PC-9 (cell line): ENCODE results near the gene HMBS. TPM values are rescaled to one million over a fixed set of nuclear protein-coding genes. Genes with fewer than 3 reads are reported as not detected.

Source experiments
- BruUV-seq: library from RNA; stranded (reverse); fragments of 400-500 nt; replicated peaks from 2 replicates; lab custom pipeline; 2021; lab: Mats Ljungman, UMichigan
- CTCF ChIA-PET: fragments of 300-600 bp; sonication (Branson Sonifier 250); formaldehyde crosslinking; loops from one replicate; lab custom pipeline; 2022; ENCODE audit warnings: antibody characterized with exemption; lab: Charles Lee
- POLR2A ChIA-PET: fragments of 300-600 bp; sonication (Branson Sonifier 250); formaldehyde crosslinking; loops from one replicate; lab custom pipeline; 2022; ENCODE audit warnings: antibody characterized with exemption; ENCODE audit not compliant: unreplicated experiment; lab: Charles Lee
- DNase-seq, 2 experiments: peaks; one replicate each; pipeline versions ENCODE4 v3.0.0 to v3.0.0-alpha.2; 2015 to 2022; ENCODE audit warnings: mixed read lengths in 1 of 2
- H2AFZ ChIP-seq: fragments of 200-600 bp; sonication (generic); 2 replicates; pipeline ENCODE4 v1.8.1; 2017; ENCODE audit warnings: antibody characterized with exemption
- H3F3A ChIP-seq: fragments of 200-600 bp; sonication (generic); 2 replicates; pipeline ENCODE4 v1.8.1; 2017; ENCODE audit warnings: antibody characterized with exemption, mild to moderate bottlenecking, low read depth; ENCODE audit not compliant: insufficient read depth
- H3K27ac ChIP-seq: fragments of 200-600 bp; sonication (generic); 2 replicates; pipeline ENCODE4 v1.6.1; 2016; ENCODE audit warnings: mixed run types
- H3K27me3 ChIP-seq: fragments of 200-600 bp; sonication (generic); 2 replicates; pipeline ENCODE4 v1.6.1; 2016; ENCODE audit warnings: low read depth, mixed run types; ENCODE audit not compliant: insufficient read depth
- H3K36me3 ChIP-seq: fragments of 200-600 bp; sonication (generic); 2 replicates; pipeline ENCODE4 v1.6.1; 2016; ENCODE audit warnings: low read depth, mixed run types
- H3K4me1 ChIP-seq: fragments of 200-600 bp; sonication (generic); replicated peaks from 2 replicates; pipeline ENCODE4 v1.6.1; 2016; ENCODE audit warnings: mixed run types; ENCODE audit not compliant: insufficient read depth
- H3K4me2 ChIP-seq: fragments of 200-600 bp; sonication (generic); 2 replicates; pipeline ENCODE4 v1.6.1; 2017; ENCODE audit warnings: mixed run types
- H3K4me3 ChIP-seq: fragments of 200-600 bp; sonication (generic); 2 replicates; pipeline ENCODE4 v1.6.1; 2016; ENCODE audit warnings: mixed run types
- H3K79me2 ChIP-seq: fragments of 200-600 bp; sonication (generic); 2 replicates; pipeline ENCODE4 v1.6.1; 2017; ENCODE audit warnings: low read depth, mixed run types
- H3K9me2 ChIP-seq: fragments of 200-600 bp; sonication (generic); 2 replicates; pipeline ENCODE4 v1.8.1; 2017; ENCODE audit warnings: mild to moderate bottlenecking; ENCODE audit not compliant: insufficient read depth
- H3K9me3 ChIP-seq: fragments of 200-600 bp; sonication (generic); 2 replicates; pipeline ENCODE4 v1.8.1; 2016; ENCODE audit warnings: low read depth; ENCODE audit not compliant: insufficient read depth
- H4K20me1 ChIP-seq: fragments of 200-600 bp; sonication (generic); 2 replicates; pipeline ENCODE4 v1.8.1; 2017; ENCODE audit not compliant: insufficient read depth
- EZH2 ChIP-seq: fragments of 200-600 bp; sonication (generic); IDR thresholded peaks from 2 replicates; pipeline ENCODE4 v1.8.0; 2017; ENCODE audit warnings: antibody characterized with exemption, low read depth
- intact Hi-C: fragments of 100-400 bp; cut with micrococcal nuclease; formaldehyde crosslinking; loops from one replicate; pipeline ENCODE4 v1.10.0; 2022; ENCODE audit not compliant: unreplicated experiment
- total RNA-seq: library from RNA; stranded (reverse); gene quantifications from 2 replicates; pipeline ENCODE4 v1.2.3, GENCODE V29; 2021
- TF ChIP-seq, protein P1 (sequence below): fragments of 200-600 bp; sonication (generic); conservative IDR thresholded peaks from 2 replicates; pipeline ENCODE4 v1.6.1; 2017; ENCODE audit warnings: mixed run types, antibody characterized with exemption, mild to moderate bottlenecking, moderate library complexity

Gene HMBS
- total RNA-seq, 1 experiment from 2014 or later, result 49.3 TPM

DNA sequence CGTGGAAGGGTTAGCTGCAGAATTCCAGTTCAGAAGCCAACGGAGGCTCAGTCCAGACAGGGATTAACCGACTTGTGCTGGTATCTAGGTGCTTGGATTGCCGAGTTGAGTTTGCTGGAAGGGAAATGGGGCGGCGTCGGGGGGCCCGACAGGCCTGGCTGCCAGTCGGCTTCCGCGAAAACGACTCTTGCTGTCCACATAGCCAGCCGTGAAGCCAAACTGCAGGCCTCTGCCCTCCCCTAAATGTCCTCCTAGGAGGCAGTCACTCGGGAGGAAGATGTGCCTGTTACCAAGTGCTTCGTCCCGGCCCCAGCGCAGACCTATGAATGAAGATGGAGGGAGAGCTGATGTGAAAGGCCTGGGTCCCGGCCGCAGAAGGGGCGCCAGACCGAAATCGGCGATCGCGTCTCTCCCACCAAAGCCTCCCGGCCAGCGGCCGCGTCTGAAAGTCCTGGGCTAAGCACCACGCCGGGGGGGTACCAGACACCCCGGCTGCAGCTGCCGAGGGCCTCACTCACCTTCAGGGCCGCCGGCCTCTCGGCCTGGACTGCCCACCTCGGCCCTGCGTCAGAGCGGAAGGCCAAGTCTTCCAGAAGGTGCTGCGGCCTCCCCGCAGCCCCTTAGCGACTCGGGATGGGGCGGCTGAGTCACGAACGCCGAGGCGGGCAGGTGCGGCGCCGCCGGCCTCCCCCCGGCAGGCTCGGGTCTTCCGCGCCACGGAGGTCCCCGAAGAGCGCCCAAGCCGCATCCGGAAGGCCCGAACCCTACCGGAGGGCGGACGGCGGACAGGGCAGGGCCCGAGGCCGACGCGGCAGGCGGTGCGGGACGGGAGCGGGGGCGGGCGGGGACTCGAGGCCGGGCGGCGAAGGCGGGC is 9.5 kb downstream of the HMBS start:
- H3K27me3 ChIP-seq, result no peaks in the 10 kb centered on the region
- H4K20me1 ChIP-seq, result peaks cover 18% of the 10 kb centered on the region
- H3F3A ChIP-seq, result peaks cover 64% of the 10 kb centered on the region; the same call in 1 of the 2 replicates
- no peaks in the 10 kb centered on the region for H3K9me2 ChIP-seq
- CTCF ChIA-PET, result interaction anchor here (0.7 to 0.9 kb wide), 3 partner anchors 9 to 244 kb away, joined by 4 to 10 read pairs (median 4); no protein-coding TSS in a partner anchor
- POLR2A ChIA-PET, result interaction anchor here (0.6 to 1.7 kb wide), 5 partner anchors 13 to 40 kb away, joined by 3 to 6 read pairs (median 5); partner anchors contain the start of genes C2CD2L, HINFP and VPS11
- peaks cover 32% of the 10 kb centered on the region for H3K36me3 ChIP-seq
- peaks cover 42% of the 10 kb centered on the region for H3K79me2 ChIP-seq
- peak in 1 of 2 experiments; percentile 25 for DNase-seq
- no TSS peak for BruUV-seq
- H3K4me1 ChIP-seq, result peaks cover 23% of the 10 kb centered on the region
- H3K27ac ChIP-seq, result peak overlapping the region; percentile 48
- H2AFZ ChIP-seq, result peak overlapping the region; percentile 86
- peak overlapping the region; percentile 91 for H3K4me3 ChIP-seq
- intact Hi-C loops, result loop anchor here (2.0 to 10.0 kb wide), 5 partner anchors 37 to 381 kb away; partner anchors contain the start of genes HYOU1 and NLRX1
- no peaks in the 10 kb centered on the region for H3K9me3 ChIP-seq
- peak overlapping the region; percentile 99 for H3K4me2 ChIP-seq
- TF ChIP-seq EZH2, result no peak
- TF ChIP-seq, protein P1, sequence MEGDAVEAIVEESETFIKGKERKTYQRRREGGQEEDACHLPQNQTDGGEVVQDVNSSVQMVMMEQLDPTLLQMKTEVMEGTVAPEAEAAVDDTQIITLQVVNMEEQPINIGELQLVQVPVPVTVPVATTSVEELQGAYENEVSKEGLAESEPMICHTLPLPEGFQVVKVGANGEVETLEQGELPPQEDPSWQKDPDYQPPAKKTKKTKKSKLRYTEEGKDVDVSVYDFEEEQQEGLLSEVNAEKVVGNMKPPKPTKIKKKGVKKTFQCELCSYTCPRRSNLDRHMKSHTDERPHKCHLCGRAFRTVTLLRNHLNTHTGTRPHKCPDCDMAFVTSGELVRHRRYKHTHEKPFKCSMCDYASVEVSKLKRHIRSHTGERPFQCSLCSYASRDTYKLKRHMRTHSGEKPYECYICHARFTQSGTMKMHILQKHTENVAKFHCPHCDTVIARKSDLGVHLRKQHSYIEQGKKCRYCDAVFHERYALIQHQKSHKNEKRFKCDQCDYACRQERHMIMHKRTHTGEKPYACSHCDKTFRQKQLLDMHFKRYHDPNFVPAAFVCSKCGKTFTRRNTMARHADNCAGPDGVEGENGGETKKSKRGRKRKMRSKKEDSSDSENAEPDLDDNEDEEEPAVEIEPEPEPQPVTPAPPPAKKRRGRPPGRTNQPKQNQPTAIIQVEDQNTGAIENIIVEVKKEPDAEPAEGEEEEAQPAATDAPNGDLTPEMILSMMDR, result 0 out of 2 replicates have a peak, but pooled peaks have one; percentile 27

DNA sequence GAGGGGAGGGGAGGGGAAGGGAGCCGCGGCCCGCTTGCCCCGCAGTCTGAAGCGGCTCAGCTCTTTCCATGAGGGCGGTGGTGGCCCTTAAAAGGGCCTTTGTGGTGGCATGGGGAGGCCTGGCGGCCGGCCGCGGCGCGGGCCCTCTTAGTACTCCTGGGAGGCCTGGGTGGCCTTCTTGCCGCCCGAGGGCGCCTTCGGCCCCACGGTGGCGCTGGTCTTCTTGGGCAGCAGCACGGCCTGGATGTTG is 10.1 kb downstream of the HMBS start:
- ChIA-PET CTCF (interaction anchor here (0.7 to 0.9 kb wide), 2 partner anchors 10 to 244 kb away, joined by 4 to 10 read pairs; no protein-coding TSS in a partner anchor), POLR2A (interaction anchor here (0.6 to 1.7 kb wide), 6 partner anchors 12 to 40 kb away, joined by 3 to 6 read pairs (median 5); partner anchors contain the start of genes C2CD2L, HINFP and VPS11)
- peaks cover 45% of the 10 kb centered on the region for H3K79me2 ChIP-seq
- TF ChIP-seq, protein P1, result peak; percentile 71
- no peak for TF ChIP-seq EZH2
- BruUV-seq, result no TSS peak
- H3K9me3 ChIP-seq, result no peaks in the 10 kb centered on the region
- peak; percentile 80 to 82 for DNase-seq
- H3K9me2 ChIP-seq, result no peaks in the 10 kb centered on the region
- peaks cover 63% of the 10 kb centered on the region; the same call in 1 of the 2 replicates for H3F3A ChIP-seq
- peaks cover 24% of the 10 kb centered on the region for H3K4me1 ChIP-seq
- intact Hi-C loops, result loop anchor here (2.0 to 10.0 kb wide), 5 partner anchors 38 to 380 kb away; partner anchors contain the start of genes HYOU1 and NLRX1
- peaks cover 32% of the 10 kb centered on the region for H3K36me3 ChIP-seq
- peak overlapping the region; percentile 86 for H2AFZ ChIP-seq
- peak overlapping the region; percentile 48 for H3K27ac ChIP-seq
- peak overlapping the region; percentile 91 for H3K4me3 ChIP-seq
- no peaks in the 10 kb centered on the region for H3K27me3 ChIP-seq
- peak overlapping the region; percentile 99 for H3K4me2 ChIP-seq
- H4K20me1 ChIP-seq, result peaks cover 18% of the 10 kb centered on the region
